OCI-LY7 (cell line): ENCODE measurements around the gene P2RY14.

ENCODE experiments used
- CTCF ChIP-seq: fragments of 200-600 bp; sonication (generic); conservative IDR thresholded peaks from 2 replicates; pipeline ENCODE4 v1.5.1; 2014; ENCODE audit warnings: mild to moderate bottlenecking, antibody characterized with exemption, low read length, moderate library complexity, mixed read lengths
- EZH2phosphoT487 ChIP-seq: fragments of 200-600 bp; sonication (generic); IDR thresholded peaks from 2 replicates; pipeline ENCODE4 v1.6.1; 2018; ENCODE audit warnings: low read depth, borderline replicate concordance, mild to moderate bottlenecking, mixed run types, antibody characterized with exemption, low read length, moderate library complexity, mixed read lengths

- no peak for TF ChIP-seq CTCF
- no peak for TF ChIP-seq EZH2phosphoT487
Measured at GRCh38 chr3:151174351-151174750, 104.0 kb downstream of the P2RY14 start.
